NCI-H2107 (cell line): ENCODE results near the gene ZNF594.
"Not testable (repeated sequence)": the region's sequence is repeated elsewhere in the genome, so short reads cannot be mapped to it uniquely, and the experiment has no call there.

Experiments
- DNase-seq: peaks from one replicate; lab custom pipeline; 2025; lab: John Stamatoyannopoulos, UW

Gene ZNF594

DNA sequence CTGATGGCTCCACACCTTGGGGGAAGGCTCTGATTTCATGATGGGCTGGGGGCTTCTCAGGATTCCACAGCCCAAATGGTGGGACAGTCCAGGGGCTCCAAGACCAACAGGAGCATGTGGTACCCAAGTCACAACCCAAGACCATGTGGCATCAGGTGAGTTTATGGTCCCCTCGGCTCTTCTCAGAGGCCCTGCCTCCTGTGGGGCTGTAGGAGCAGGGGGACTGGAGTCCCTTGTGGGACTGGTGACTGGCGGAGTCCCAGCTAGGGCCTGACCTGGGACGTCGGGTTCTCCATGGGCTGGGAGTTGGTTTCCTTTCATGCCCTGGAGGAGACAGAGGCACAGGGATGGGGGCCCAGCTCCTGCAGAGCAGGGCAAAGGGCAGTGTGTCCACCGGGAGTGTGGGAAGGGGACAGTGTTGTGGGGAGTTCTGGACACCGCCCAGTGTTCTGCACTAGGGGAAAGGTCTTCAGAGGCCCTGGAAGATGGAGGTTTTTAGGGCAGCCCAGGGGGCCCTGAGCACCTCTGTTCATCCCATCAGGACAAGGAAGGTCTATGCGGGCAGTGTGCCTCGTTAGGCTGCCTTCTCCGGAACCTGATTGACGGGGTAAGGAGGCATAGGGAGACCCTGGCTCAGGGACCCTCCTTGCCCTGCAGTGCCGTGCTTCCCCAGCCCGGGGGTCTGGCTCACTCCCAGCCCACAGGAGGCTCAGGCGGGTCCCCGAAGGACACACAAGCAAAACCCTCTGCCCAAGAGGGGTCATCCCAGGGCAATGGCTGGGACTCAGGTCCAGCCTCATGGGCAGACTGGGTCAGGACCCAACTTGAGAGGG is 54.9 kb downstream of the ZNF594 start:
- DNase-seq: not testable (repeated sequence)

DNA sequence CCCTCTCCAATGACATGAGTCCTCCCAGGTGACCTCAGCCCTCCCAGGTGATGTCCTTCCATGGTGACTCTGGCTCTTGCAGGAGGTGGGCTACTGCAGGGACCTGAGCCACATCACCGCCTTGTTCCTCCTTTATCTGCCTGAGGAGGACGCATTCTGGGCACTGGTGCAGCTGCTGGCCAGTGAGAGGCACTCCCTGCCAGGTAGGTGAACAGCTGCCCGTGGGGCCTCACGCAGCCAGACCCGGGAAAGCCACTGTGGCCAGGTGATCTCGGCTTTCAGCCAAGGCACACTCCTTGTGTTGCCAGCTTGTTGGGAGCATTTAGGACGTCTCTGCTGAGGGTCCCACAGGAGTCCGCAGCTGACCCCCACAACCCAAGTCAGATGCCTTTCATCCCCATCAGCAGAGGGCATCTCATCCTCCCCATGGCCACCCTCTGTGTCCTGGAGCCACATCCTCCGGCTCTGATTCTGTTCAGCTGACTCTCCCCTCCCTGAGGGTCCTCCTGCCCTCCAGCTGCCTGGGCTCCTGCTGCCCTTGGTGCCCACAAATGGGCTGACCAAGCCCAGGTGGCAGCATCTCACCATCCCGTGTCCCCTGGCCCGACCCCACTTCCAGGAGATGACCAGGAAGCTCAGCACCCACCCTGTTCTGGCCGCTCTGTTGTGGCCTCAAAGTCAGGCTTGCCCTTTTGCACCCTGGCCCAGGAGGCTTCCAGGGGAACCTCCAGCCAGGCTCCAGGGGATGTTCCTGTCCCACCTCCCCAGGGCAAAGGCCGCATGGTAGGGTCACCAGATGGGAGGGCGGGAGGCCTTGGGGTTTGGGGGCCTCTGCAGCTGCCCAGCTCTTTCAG is 55.7 kb downstream of the ZNF594 start:
- DNase-seq: no peak

DNA sequence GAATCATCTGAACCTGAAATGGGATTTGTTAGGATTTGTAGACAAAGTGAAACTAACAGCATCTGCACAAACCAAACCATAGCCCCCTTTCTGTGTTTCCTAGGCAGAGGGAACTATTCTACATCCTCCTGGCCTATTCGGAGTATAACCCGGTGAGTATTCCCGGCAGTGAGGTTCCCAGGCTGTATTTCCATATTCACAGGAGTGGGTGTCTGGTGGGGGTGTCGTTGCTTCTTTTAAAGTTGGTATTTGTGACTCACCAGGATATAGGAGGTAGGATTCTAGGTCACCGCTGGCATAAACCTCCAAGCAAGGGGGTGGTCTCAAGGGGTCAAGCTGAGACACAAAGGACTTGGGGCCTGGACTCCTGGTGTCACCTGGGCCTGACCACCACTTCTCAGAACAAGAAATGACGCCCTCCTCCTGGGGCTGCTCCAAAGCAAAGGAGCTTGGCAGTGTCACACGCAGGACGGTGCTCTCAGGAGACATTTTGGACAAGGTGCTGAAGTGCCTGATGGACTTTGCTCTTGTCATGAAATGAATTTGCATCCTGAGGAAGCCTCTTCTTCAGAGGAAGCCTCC is 56.4 kb downstream of the ZNF594 start:
- not testable (repeated sequence) for DNase-seq

DNA sequence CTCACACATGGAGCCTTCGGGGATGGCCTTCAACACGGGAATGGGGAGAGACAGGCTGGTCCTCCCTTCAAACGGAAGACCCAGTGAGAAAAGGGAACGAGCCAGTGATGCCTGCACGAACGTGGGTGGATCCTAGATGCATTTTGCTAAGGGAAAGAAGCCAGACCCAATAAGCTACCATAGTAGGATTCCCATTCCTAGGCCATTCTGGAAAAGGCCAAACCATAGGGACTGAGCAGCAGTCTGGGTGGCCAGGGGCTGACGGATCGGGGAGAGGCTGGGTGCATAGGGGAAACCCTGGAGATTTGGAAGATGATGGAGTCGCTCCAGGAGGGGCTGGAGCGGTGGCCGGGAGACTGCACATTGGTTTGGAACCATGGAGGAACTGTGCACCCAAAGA is 57.1 kb downstream of the ZNF594 start:
- not testable (repeated sequence) for DNase-seq

DNA sequence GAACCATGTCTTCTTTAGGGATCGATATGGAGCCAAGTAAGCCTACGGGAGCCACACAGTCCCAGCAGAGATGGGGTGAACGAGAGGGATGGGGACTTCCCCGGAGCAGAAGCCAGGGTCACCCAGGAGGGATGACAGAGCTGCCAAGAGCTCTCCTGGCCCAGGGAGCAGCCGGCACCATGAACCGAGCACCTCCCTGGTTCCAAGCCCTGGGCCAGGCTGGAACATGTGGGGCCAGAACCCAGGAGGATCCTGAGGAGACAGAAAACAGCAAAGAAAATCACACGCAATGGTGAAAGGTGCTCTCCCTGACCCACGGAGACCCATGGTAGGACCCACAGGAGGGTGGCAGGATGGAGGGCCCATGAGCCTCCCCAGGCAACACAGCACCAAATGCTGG is 57.7 kb downstream of the ZNF594 start:
- DNase-seq: not testable (repeated sequence)

DNA sequence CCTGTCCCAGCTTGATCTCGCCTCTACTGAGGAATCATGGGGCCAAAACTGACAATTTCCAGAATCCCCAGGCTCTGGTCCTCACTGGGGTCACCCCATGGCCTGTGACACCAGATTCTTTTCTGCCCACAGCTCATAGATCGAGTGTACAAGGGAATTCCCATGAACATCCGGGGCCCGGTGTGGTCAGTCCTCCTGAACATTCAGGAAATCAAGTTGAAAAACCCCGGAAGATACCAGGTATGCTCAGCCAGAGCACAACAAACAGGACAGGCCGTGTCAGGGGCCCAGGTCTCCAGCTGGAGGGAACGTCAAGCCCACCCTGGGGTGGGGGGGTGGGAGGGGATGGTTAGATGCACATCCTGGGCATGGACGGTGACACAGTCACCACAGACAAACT is 58.4 kb downstream of the ZNF594 start:
- no peak for DNase-seq

DNA sequence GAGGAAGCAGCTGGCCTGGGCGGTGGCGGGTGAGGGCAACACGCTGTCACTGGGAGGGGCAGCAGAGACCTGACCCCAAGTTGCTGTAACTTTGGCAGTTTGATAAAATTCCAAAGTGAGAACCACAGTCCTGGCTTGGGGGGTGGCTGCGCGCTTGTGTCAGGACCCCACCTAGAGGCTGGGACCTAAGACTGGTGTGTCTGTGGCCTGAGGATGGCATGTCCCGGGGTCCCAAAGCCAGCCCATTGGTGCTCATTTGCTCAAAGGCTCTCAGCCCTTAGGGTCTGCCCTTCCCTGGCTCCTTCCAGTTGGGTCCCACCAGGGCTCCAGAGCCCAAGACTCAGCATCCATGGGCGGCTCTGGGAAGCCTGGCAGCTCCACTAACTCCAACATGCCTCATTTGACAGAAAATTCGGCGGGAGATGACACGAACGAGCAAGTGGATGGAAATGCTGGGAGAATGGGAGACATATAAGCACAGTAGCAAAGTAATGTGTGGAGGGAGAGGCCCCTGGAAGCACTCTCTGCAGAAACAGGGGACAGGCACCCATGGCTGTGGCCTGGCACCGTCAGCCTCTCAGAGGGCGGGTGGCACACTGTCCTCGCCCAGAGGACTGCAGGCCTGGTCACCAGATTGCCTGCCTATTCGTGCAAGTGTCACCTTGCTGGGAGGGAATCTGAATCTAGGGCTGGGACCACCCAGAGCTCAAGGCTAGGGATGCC is 59.0 kb downstream of the ZNF594 start:
- DNase-seq: not testable (repeated sequence)

DNA sequence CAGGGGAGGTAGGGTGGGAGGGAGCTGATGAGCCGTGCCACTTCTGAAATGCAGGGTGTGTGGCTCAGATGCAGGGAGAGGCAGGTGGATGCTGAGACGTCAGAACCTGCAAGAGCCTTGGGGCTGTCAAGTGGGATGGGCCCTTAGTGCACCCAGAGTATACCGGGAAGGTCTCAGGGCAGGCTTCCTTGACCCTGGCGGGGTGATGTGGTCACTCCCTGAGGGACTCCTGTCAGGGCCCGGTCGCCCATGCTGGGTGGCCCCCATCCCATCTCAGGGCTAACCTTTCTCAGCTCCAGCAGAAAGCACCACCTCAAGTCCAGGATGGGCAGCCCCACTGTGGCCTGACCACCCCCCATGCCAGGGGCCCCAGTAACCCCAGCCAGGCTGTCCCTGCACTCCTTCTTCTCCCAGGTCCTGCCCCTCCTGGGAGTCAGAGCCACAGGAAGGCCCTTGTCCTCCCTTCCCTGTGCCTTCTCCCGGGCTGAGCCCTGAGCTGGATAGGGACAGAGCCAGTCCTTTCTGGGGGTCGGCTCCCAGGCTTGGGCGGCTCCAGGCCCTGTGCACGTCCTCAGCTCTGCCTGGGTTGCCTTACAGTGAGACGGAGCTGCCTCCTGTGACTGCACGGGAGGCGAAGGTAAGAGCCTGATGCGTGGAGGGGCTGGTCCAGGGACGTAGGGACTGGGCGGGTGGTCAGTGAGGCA is 59.7 kb downstream of the ZNF594 start:
- not testable (repeated sequence) for DNase-seq

DNA sequence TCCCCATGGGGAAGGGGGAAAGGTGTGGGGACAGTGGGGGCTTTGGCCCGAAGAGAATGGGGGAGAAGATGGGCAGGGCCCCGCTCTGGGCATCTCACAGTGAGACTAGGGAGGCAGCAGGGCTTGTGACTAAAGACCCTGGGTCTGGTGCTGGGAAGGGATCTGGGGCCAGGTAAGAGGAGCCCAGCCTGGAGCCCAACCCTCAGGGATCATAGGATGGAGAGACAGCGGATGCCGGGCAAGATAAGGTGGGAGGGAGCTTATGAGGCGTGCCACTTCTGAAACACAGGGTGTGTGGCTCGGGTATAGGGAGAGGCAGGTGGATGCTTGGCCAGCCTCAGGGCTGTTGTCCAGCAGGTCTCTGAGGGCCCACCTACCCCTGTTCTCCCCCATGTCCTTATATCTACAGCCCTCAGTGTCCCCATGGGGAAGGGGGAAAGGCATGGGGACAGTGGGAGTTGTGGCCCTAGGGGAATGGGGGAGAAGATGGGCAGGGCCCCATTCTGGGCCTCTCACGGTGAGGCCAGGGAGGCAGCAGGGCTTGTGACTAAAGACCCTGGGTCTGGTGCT is 60.4 kb downstream of the ZNF594 start:
- no peak for DNase-seq

DNA sequence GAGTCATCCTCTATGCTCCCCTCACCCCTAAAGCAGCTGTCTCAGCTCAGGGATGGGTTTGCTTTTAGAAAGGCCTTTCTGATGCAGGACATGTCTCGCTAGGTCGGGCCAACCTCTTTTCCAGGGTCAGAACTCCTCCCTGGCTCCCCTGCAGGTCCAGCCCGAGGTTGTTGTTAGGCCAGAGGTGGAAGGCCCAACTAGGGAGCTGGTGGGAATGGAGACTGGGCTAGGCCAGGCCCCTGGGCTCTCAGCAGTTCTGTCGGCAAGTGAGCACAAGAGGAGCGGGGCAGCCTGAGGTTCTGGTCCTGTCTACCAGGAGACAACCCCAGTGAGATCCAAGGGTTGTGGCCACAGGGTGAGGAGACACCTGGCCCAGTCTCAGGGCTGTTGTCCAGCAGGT is 61.0 kb downstream of the ZNF594 start:
- not testable (repeated sequence) for DNase-seq

DNA sequence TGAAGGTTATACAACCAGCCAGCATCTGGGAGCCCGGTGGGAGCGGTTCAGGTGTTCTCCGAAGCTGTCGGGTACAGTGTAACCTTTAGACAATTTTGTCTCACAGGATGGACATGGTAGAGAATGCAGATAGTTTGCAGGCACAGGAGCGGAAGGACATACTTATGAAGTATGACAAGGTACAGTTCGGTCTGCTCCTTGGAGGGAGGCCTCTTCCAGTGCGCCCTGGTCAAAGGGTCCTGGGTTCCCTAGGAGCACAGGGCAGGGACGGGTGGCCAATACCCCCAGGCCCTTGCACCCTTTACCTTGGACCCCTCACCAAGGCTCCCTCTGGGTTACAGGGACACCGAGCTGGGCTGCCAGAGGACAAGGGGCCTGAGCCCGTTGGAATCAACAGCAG is 61.4 kb downstream of the ZNF594 start:
- not testable (repeated sequence) for DNase-seq

DNA sequence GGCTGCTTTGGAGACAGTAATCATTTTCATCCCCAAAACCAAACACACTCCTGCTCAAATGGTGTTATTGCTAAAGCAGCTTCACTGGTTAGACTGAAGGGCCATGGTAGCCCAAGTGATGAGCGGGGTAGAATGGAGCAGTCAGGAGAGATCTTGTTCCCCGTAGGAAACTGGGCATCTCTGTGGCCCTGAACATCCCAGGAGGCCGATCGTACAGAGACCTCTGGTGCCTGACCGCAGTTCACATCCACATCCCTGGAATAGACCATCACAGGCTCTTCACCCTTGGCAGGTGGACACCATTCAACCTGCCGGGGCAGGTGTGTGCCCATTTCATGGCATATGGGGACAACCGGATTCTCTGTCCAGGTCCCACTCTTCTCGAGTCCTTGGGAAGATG is 61.9 kb downstream of the ZNF594 start:
- DNase-seq: not testable (repeated sequence)
